ENCODE measurements around the gene DYNLRB2. TPM values are rescaled to one million over a fixed set of nuclear protein-coding genes. Genes with fewer than 3 reads are reported as not detected.

Gene DYNLRB2
- total RNA-seq, 1 donor from 2014 or later = not detected

DNA sequence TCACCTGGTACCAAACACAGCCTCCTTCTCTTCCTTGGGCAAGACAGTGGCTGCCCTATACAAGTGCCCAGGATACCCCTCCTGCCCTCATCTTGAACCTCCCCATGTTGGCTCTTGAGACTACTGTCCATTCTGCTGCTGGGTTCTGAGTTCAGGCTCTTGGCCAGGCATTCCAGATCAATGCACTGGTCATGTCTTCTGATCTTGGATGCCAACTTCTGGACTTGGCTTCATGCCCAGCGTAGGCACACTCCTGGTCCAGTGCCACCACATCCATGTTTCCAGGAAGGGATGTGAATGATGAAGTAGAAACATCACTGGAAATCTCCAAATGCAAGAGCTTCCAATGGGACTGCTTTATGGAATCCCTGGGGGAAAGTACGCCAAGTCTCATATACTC, 51.5 kb downstream of the DYNLRB2 start:
- DNase-seq (ENCODE audit: low spot score in 2 of 2) = no peak
- FAIRE-seq = no peak

DNA sequence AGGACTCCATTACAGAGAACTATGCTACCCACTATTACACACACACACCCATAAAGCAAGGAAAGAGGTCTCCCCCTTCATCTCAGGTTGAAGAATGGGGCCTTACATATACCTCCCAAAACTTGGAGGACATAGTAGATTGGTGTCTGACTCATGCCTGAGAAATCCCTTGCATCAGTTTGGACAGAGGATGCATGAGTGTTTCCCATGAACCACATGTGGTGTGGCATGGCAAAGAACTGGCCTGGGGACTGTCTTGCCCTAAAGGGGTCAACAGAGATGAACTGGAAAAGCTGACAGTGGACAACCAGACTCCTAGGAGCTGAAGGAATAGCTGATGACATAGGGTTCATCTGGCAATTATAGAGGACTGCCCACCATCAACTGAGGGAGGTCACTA, 54.0 kb downstream of the DYNLRB2 start:
- FAIRE-seq (no peak), DNase-seq (ENCODE audit: low spot score in 2 of 2) (no peak)

DNA sequence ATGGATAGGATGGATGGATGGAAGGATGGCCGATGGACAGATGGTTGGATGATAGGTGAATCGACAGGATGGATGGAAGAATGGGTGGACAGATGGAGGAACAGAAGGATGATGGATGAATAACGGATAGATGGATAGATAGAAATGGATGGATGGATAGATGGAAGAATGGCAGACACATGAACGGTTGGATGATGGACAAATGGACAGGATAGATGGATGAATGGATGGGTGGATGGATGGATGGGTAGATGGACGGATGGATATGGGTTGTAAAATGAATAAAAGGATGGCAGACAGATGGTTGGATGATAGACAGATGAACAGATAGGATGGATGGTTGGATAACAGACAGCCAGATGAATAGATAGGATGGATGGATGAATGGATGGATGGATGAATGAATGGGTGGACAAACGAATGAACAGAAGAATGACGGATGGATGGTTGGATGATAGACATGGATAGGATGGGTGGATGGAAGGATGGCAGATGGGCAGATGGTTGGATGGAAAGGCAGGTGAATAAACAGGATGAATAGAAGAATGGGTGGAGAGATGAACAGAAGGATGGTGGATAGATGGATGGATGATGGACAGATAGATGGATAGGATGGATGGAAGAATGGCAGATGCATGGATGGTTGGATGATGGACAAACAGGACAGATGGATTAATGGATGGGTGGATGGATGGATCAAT, 55.9 kb downstream of the DYNLRB2 start:
- DNase-seq (ENCODE audit: low spot score in 2 of 2) (no peak), FAIRE-seq (no peak)

DNA sequence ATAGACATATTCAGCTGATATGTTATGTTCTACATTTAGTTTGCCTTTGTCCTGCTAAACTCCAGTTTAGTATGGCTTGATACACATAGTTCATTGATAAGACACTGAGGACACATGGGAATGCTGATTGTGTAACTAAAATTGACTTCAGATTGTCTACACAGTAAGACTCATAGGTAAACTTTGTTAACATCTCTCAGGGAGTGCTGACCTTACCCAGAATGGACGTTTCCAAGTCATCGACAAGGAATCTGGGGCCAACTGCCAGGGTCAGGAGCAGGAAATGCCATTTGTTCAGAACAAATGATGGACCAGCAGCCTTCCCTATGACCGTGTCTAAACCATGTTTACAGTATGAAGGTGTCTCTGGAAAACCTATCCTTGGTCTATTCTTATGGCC, 58.7 kb downstream of the DYNLRB2 start:
- FAIRE-seq (no peak), DNase-seq (ENCODE audit: low spot score in 2 of 2) (no peak)

Measured in frontal cortex (tissue), 4 donors.